GM21381 (cell line): ENCODE data around the gene CEBPA.

ENCODE experiments used
- ATAC-seq: cut with Tn5 transposase; IDR thresholded peaks from one replicate; pipeline ENCODE4 v1.9.1; 2021; ENCODE audit warnings: mild to moderate bottlenecking, moderate library complexity; ENCODE audit not compliant: unreplicated experiment

The CEBPA gene

DNA sequence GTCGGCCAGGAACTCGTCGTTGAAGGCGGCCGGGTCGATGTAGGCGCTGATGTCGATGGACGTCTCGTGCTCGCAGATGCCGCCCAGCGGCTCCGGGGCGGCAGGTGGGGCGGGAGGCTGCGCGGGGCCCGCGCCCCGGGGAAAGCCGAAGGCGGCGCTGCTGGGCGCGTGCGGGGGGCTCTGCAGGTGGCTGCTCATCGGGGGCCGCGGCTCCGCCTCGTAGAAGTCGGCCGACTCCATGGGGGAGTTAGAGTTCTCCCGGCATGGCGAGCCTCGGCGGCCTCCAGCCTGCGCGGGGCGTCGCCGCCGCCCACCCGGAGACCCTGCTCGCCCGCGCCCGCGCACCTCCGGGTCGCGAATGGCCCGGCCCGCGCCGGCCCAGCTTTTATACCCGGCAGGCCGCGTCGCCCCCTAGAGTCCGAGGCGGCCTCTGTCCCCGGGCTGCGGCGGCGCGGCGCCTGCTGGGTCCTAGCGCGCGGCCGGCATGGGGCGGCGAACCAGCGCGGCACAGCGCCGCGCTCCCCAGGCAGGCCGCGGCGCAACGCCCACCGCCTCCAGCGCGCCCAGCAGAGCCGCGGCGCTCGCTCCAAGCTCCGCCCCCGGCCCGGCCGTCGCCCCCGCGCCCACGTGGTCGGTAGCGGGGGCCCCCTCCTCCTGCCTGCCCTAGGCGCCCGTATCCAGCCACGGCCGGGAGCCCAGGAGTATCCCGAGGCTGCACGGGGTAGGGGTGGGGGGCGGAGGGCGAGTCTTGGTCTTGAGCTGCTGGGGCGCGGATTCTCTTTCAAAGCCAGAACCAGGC lies at the start of gene CEBPA:
Gene CEBPA, minus strand, starts transcription at position 360 of the 799 bp plus-strand sequence. Its CDS starts 120 bp downstream, at position 240.
- peak; percentile 85 for ATAC-seq

DNA sequence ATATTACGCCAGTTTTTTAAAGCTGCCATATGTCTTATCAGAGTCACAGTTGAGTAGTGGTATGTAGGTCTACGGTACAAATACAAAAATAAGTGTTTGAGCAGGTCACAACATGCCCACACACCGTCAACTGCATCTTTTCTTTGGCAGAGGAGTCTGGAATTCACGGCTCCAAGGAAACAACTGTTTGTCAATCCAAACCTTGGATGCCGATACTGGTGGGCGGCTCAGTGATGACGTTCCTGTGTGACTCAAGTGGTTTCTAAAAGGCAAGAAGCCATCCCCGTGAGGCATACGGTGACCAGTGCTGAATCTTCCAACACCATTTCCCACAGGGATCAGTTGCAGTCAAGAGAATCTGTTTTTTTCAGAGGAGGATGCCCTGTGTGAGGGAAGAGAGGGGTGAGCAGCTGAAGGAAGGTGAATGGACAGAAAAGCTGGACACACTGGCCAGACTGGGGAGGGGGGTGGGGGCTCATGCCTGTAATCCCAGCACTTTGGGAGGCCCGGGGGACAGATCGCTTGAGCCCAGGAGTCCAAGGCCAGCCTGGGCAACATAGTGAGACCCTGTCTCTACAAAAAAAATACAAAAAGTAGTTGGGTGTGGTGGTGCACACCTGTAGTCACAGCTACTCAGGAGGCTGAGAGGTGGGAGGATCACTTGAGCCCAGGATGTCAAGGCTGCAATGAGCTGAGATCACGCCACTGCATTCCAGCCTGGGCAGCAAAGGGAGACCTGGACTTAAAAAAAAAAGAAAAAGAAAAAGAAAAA lies 48.4 kb upstream of the CEBPA start:
- no peak for ATAC-seq

DNA sequence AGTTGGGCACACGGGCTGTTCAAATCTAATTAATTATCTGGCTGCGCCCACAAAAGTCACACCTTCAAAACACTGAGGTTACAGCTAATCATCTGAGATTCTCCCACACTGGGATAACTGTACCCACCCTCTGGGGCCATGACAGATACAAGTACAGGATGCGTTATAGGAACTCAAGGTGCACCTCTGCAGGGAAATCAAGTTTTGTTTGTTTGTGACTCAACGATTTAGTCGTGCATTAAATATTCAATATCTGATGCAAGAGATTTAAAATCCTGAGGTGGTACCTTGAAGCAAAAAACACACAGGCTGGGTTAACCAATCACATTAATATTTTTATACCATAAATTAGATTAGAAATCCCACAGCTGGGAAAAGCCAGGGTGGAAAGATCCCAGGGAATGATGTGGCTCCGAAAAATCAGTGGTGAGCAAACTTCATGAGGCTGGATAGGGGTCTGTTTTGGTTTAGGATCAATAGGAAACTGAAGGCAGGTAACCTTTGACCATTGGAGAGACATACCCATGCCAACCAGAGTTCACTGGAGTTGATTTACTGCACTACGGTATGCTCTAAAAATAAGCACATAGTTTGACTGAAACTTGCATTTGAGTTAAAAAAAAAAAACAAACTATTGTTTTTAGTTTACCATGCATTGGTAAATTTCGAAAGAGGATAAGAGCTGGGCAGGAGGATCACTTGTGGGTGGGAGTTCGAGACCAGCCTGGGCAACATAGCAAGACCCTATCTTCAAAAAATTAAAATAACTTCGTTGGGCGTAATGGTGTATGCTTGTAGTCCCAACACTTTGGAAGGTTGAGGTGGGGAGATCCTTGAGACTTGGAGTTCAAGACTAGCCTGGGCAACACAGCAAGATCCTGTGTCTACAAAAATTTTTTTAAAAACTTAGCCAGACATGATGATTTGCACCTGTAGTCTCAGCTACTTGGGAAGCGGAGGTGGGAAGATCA lies 47.3 kb upstream of the CEBPA start:
- no peak for ATAC-seq

DNA sequence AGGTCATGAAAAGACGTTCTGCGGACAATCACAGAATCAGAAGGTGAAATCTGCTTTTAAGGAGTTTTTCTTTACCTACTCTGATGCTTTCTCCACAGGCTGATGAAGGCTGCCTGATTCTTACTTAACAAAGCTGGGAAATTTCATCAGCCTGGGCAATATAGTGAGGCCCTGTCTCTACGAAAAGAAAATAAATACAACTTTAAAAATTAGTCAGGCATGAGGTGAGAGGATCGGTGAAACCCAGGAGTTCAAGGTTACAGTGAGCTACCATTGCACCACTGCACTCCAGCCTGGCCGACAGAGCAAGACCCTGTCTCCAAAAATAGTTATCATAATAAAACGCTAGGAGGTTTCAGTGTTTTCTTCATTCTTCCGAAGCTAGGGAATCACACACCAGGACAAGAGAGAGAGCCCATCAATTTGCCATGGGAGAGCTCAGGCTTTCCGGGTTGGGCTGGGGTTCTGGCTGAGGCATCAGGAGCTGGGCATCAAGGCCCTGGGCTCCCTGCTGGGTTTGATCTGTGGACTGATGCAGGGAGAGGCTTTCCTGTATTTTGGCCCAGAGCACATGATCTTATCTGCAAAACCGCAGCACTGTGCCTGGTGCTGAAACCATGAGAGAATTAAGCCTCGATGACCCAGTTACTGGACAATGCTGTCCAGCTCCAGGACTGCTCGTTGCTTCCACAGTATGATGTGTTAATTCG lies 46.1 kb upstream of the CEBPA start:
- no peak for ATAC-seq

DNA sequence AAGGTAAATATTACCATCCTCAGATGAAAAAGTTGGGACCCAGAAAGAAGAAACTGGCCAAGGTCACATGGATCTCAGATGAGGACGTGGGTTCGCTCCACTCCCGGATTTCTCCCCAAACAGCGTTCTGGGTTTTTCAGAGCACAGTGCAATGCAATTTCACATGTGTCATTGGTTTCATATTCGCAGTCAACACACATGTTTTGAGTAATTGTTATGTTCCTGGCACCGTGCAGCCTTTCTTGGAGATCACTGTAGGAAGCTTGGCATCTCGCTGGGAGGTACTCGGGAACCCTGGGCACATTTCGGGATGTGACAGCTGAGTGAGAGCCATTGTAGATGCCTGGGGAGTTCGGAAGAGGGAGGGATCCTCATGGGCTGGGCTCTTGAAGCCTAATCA lies 45.0 kb upstream of the CEBPA start:
- no peak for ATAC-seq

DNA sequence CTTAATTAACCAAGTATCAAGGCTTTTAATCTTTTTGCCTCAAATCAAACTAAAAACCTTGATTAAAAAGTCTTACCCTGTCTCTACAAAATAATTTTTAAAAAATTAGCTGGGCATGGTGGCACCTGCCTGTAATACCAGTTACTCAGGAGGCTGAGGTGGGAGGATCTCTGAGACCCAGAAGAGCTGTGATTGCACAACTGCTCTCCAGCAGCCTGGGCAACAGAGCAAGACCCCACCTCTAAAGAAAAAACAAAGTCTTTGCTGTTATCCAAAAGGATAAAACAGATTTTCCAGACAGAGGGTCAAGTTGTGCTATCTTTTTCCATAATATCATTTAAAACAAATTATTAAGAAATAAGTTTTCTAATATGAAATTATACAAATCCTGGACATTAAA lies 44.3 kb upstream of the CEBPA start:
- no peak for ATAC-seq

DNA sequence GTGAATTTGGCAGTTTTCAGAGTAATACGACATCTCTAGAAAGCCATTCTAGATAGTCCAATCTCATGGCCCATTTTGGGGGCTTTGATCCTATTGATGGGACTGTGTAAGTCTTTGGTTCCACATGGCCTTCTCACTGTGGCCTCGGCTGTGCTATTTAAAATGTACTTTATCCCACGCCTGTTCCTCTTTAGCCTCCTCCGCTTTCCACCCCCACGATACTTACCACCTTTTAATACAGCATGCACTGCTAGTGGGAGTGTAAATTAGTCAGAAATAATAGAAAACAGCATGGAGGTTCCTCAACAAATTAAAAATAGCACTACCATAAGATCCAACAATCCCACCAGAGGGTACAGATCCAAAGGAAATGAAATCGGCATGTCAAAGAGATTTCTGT lies 42.8 kb upstream of the CEBPA start:
- no peak for ATAC-seq

DNA sequence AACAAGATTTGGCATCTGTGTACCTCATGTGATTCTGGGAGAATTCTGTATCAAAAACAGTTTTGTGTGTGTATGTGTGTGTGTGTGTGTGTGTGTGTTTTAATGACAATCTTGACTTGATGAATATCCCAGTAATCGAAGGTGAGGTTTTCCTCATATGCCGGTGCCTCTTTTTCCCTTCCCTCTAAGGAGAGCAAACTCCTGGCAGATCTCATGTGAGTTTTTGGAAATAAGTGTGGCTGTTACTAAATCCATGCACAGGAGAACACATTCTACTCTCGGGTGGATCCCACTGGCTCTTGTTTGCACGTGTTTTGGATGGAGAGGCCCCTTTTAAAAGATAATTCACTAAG lies 42.2 kb upstream of the CEBPA start:
- no peak for ATAC-seq

DNA sequence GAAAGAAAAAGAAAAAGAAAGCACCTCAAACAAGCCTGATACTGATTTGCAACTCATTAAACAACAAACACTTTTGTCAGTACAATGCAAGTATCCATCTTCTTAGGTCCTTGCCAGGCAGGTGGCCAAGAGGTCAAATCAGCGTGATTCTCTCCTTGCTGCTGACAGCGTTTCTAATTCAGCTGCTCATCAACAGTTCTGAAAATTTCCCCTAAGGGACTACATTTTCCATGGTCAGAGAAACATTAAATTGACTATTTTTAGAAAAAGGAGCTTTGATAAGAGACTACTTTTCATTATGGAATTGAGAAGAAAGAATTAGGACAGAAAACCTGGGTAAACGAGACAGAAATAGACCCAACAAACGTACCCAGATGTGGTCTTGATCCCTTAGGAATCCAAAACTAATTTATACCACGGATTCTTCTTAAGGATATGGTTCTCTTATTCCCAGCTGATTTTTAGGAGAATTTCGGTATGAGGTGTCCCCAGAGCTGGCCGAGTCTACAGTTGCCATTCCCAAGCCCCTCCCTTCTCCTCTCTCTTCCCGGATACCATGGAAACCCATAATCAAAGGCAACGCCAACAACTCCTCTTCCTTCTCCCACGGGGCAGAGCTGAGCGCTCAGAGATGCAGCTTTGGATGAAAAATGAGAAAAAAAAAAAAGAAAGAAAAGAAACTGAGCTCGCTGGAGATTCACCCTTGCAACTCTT lies 41.7 kb upstream of the CEBPA start:
- no peak for ATAC-seq

DNA sequence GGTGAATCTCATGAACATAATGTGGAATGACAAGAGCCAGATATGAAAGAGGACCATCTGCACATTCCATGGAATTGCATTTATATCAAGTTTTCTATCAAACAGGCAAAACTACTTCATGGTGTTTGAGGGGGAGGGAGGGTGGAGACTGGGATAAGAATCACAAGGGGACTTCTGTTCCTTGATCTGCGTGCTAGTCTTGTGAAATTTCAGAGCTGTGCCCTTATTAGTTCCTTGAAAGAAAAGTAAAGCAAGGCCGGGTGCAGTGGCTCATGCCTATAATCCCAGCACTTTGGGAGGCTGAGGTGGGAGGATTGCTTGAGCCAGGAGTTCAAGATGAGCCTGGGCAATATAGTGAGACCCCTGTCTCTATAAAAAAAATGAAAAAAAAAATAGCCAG lies 41.0 kb upstream of the CEBPA start:
- no peak for ATAC-seq

DNA sequence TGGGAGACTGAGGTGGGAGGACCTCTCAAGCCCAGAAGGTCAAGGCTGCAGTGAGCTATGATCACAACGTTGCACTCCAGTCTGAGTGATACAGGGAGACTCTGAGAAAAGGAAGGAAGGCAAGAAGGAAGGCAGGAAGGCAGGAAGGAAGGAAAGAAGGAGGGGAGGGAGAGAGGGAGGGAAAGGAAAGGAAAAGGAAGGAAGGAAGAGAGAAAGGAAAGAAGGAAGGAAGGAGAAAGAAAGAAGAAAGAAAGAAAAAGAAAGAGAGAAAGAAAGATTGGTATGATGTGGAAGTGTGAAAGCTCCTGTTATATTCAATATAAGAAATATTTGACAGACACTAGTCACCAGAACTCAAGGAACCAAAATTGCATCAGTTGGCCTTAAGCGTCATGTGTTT lies 38.7 kb upstream of the CEBPA start:
- ATAC-seq, result no peak

DNA sequence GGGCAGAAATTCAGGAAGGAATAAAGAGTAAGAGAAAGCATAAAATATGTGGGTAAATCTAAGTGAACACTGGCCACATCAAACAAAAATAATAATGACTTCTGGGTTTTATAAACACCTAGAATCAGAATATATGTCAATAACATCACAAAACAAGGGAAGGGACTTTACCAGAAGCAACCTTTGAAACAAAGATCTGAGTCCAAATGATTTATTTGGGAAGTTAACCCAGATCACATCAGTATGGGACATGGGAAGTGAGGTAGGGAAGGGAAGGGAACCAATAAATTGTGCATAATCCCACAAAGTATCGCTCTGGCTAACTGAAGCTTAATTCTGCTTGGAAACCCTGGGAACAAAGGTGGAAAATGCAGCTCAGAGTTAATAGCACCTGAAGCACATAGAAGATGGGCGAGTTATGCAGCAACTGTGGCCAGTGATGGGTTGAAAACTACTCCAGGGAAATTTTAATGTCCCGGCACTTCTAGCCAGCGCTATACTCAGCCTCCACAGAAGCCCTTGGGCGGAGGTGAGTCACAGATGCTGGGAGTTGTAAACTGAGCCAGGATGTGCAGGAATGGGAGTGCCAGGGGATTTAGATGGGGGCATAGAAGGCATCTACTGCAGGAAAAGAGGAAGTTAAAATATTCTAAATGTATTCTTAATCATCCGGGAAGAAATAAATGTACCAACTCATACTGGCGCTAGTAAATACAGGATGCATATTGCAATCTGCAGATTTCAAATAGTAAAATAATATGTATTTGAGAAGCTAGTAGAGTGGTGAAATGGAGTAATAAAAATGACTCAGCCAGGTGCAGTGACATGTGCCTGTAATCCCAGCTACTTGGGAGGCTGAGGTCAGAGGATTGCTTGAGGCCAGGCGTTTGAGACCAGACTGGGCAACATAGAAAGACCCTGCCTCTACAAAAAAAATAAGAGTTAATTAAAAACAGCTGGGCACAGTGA lies 37.0 kb upstream of the CEBPA start:
- ATAC-seq, result no peak

DNA sequence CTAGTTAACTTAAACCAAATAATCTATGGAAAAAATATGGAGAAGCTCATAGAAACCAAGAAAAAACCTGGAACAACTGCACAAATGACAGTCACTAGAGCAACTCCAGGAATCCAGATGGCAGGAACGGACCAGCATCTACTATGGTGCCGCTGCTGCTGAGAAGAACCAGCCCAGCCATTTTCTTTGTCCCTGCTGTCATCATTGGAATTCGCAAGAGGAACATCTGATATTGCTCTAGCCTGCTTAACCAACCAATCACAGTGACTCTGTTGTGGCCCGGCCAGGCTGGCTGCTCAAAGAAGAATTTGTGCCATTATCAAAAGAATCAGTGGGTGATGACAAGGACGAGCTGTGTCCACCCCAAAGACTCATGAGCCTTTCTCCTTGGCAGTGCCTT lies 33.1 kb upstream of the CEBPA start:
- no peak for ATAC-seq

DNA sequence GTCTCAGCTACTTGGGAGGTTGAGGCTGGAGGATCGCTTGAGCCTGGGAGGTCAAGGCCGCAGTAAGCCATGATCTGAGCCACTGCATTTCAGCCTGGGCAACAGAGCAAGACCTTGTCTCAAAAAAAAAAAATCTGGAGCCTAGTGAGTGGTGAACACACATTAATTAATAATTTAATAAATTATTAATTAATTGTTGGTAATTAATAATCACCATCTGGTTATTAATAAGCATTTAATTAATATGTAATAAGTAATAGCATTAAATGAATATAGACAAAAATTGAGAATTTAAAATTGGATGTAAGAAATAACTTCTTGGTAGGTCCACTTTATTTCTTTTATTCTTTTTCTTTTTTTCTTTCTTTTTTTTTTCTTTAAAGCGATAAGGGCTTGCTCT lies 31.9 kb upstream of the CEBPA start:
- ATAC-seq, result no peak

DNA sequence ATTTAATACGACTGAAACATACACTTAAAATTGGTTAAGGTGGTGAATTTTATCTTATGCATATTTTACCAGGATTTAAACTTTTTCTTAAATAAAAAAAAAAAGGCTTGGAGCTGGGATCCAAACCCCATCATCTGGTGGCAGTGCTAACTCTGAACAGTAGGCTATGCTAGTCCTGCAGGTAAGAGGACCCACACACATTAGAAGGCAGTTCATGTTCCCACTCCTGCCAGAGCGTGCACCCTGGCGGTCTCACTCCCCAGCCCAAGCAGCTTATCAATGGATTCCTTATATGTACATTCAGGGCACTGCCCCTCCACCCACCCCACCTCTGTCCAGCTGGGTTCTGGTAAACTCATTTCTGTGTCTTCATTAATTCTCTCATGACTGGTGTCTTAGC lies 31.3 kb upstream of the CEBPA start:
- ATAC-seq, result no peak

DNA sequence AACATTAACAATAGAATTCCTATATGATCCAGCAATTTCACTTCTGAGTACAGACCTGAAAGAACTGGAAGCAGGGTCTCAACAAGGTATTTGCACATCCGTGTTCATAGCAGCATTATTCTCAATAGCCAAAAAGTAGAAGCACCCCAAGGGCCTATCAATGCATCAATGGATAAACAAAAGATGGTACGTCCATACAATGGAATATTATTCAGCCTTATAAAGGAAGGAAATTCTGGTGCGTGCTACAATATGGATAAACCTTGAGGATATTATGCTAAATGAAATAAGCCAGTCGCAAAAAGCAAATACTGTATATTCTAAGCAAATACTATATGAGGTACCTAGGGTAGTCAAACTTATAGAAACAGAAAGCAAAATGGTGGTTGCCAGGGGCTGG lies 30.8 kb upstream of the CEBPA start:
- ATAC-seq, result no peak

DNA sequence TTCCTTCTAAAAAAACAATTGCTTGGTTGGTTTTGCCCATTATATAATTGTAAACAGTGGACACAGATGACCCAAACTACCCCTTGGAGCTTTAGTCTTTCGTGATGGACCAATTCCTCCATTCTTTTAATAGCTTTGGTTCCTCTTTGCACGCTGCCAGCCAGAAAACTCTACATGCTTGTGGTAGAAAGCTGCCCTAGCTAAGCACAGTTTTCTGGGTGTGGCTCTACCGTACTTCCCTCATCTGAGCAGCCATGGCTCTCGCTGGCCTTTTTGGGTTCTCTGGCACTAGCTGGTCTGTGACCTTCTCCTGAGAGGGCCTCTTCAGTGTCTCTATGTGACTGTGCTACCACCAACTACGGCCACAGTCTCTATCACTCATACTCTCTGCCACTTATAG lies 29.9 kb upstream of the CEBPA start:
- no peak for ATAC-seq

DNA sequence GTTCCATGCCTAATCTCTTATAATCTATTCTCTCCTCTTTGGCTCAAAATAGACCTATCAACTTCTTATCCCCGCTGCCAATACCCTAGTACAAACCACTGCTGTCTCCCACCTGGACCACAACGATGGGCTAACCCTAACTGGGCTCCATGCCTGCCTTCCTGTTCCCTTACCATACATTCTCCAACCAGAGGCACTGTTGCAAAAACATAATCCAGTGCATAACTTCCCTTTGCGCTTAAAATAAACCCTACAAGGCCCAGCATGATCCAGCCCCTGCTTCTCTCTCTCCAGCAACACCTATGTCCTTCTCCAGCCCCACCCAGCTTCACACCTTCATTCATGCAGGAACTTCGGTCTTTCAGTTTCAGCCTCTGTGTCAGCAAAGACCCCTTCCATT lies 27.4 kb upstream of the CEBPA start:
- ATAC-seq, result no peak

DNA sequence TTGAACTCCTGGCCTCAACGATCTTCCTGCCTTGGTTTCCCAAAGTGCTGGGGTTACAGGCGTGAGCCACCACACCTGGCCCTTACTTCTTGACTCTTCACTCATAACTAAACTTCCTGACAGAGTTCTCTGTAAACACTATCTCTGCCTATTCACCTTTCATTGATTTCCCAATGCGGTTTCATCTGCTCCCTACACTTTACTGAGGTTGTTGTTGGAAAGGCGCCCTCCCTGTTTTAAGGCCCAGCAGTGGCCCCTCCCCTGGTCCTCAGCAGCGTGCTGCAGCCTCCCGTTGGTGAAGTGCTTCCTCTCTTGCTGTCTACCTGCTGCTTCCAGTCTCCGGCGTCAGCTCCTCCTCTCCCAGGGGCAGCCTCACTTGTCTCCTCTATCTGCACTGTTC lies 26.7 kb upstream of the CEBPA start:
- no peak for ATAC-seq
